ENCODE results near the gene TRMT5.

GRCh38 chr14:60973070-60973469, 7.8 kb downstream of the TRMT5 start:
- TF ChIP-seq POLR2A (IDR thresholded peaks at IDR 0.05; ENCODE audit: low read length) = no peak
- TF ChIP-seq GATA1 (IDR thresholded peaks at IDR 0.05; ENCODE audit: low read depth, low read length) = no peak
